ENCODE measurements around the gene MCM3.

DNA sequence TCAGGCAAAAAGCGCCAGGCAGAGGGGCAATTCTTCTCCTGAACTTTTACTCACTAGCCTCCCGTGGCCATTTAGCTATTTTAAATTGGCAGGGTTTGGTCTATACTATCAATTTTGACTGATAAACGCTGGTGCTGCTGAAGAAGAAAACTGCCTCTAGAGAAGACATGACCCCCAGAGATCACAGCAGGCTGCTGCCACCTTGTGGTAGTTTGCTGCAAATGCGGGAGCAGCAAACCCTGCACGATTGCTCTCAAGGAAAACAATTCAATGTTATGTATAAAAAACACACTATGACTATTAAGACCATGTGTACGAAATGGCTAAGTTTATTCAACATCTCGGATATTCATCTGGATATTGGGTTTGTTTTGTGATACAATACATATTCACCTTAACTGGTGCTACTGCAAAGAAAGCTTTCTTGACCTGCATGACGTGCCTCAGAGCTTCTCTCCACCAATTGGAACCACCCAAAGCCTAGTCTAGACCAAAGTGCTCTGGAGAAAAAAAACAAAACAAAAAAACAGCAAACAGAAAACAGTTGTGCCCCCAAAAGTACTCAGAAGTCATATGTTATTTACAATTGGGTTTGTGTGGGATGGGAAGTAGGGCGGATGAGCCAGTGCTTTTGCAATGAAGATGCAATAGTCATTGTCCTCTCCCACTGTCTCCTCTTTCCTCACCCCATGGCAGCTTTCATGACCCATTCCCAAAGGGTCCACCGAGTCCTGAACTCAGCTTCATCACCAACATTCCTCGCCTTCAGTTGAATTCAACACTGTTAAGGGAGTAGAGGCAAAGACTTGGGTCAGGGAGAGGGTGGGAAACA lies 20.6 kb downstream of the MCM3 start:
- TF ChIP-seq, protein P1, sequence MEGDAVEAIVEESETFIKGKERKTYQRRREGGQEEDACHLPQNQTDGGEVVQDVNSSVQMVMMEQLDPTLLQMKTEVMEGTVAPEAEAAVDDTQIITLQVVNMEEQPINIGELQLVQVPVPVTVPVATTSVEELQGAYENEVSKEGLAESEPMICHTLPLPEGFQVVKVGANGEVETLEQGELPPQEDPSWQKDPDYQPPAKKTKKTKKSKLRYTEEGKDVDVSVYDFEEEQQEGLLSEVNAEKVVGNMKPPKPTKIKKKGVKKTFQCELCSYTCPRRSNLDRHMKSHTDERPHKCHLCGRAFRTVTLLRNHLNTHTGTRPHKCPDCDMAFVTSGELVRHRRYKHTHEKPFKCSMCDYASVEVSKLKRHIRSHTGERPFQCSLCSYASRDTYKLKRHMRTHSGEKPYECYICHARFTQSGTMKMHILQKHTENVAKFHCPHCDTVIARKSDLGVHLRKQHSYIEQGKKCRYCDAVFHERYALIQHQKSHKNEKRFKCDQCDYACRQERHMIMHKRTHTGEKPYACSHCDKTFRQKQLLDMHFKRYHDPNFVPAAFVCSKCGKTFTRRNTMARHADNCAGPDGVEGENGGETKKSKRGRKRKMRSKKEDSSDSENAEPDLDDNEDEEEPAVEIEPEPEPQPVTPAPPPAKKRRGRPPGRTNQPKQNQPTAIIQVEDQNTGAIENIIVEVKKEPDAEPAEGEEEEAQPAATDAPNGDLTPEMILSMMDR (IDR thresholded peaks at IDR 0.05), result peak; percentile 84 to 97 (median 92)
- no peak for TF ChIP-seq POLR2A (IDR thresholded peaks at IDR 0.05)

All from heart left ventricle (tissue), 13 donors.